Kidney (tissue), 14 donors: ENCODE data around the gene CDC34. TPM values are rescaled to one million over a fixed set of nuclear protein-coding genes. Genes with fewer than 3 reads are reported as not detected.

ENCODE experiments used
- DNase-seq, 5 donors: peaks; one replicate each; pipeline ENCODE4 v3.0.0-alpha.2; 2013 to 2020
- FAIRE-seq: peaks from 2 replicates; lab custom pipeline; 2012; peaks lifted over from hg19 to GRCh38; lab: Jason Lieb, UNC
- H3K27ac ChIP-seq, 2 donors: one replicate each; pipeline ENCODE4 v1.7.0; 2013; ENCODE audit warnings: low read depth in 2 of 2, low read length in 2 of 2, inconsistent platforms in 1 of 2
- H3K27me3 ChIP-seq: one replicate; pipeline ENCODE4 v1.7.1; 2013; ENCODE audit warnings: low read length, inconsistent platforms; ENCODE audit not compliant: control insufficient read depth, insufficient read depth
- H3K36me3 ChIP-seq, 3 donors: one replicate each; pipeline versions ENCODE4 v1.7.0 to v1.7.1; 2013; ENCODE audit warnings: low read length in 3 of 3, control low read depth in 1 of 3, inconsistent platforms in 1 of 3; ENCODE audit not compliant: insufficient read depth in 3 of 3, control insufficient read depth in 2 of 3
- H3K4me1 ChIP-seq, 3 donors: one replicate each; pipeline versions ENCODE4 v1.7.0 to v1.7.1; 2013; ENCODE audit warnings: low read length in 3 of 3, inconsistent platforms in 1 of 3, low read depth in 1 of 3; ENCODE audit not compliant: control insufficient read depth in 2 of 3, insufficient read depth in 2 of 3
- H3K4me3 ChIP-seq, 3 donors: one replicate each; pipeline versions ENCODE4 v1.7.0 to v1.8.1; 2013; ENCODE audit warnings: low read length in 3 of 3, control low read depth in 1 of 3, inconsistent platforms in 1 of 3
- H3K9ac ChIP-seq, 3 donors: one replicate each; pipeline versions ENCODE4 v1.7.0 to v1.7.1; 2013; ENCODE audit warnings: low read length in 3 of 3, control low read depth in 1 of 3, inconsistent platforms in 1 of 3
- H3K9me3 ChIP-seq, 3 donors: one replicate each; pipeline versions ENCODE4 v1.7.0 to v1.7.1; 2013; ENCODE audit warnings: low read length in 3 of 3, control low read depth in 1 of 3, inconsistent platforms in 1 of 3; ENCODE audit not compliant: control insufficient read depth in 2 of 3, insufficient read depth in 1 of 3
- intact Hi-C: fragments of 100-400 bp; cut with DNase I; formaldehyde crosslinking; loops from one replicate; pipeline ENCODE4 v1.11.1; 2022
- polyA plus RNA-seq: library from polyadenylated mRNA; stranded (reverse); fragments of 350-450 nt; fragmentation: Illumina TruSeq; extraction: RNeasy Lipid Tissue Mini Kit (QIAGEN cat#74804); gene quantifications from one replicate; pipeline ENCODE4 v1.2.3, GENCODE V29; 2014; ENCODE audit warnings: low read depth, low replicate concordance; ENCODE audit not compliant: insufficient read depth
- total RNA-seq: library from RNA; stranded (reverse); fragmentation: NEBNext Ultra II Directional; extraction: Animal tissue kit (Norgen Biotek cat#: 25700); gene quantifications from one replicate; pipeline ENCODE4 v1.2.1, GENCODE V29; 2021
- TF ChIP-seq, protein P1 (sequence below): IDR thresholded peaks from 3 replicates; pipeline ENCODE4 v1.5.1; 2012; ENCODE audit warnings: mild to moderate bottlenecking, moderate library complexity, borderline replicate concordance; ENCODE audit not compliant: insufficient read depth; ENCODE audit errors: extremely low read depth
- donor health status: control.
- donor health status: control.
- donor health status: control.
- donor health status: control.
- donor health status: control.
- donor health status: DM: yes; HTN: yes; CAD: no.
- donor health status: Normal renal cell carcinoma (clear cell type).

CDC34 gene
- total and polyA plus RNA-seq, 2 donors from 2014 or later, result 33.8 to 72.3 TPM

DNA sequence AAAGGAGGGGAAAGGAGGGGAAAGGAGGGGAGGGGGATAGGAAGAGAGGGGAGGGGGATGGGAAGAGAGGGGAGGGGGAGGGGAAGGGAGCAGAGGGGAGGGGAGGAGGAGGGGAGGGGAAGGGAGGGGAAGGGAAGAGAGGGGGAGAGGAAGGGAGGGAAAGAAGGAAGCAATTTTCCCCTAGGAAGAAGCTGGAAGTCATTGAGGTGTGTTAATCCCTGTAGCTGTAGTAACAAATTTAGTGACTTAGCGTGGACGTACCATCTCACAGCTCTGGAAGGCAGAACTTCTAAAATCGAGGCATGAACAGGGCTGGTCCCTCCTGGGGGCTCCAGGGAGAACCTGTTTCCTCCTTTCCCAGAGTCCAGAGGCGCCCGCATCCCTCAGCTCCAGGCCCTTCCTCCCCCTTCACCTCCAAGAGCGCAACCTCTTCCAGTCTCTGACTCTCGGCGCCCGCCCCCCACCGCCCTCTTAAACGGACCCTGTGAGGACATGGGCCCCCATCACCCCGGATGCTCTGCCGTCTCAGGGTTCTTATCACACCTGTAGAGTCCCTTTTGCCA is 5.6 kb upstream of the CDC34 start:
- Histone ChIP-seq H3K9ac (no peak overlapping the region), H3K4me1 (peaks cover 0 to 3% (median 0%) of the 10 kb centered on the region in 3 donors), H3K9me3 (no peaks in the 10 kb centered on the region), H3K27ac (no peak overlapping the region), H3K36me3 (no peaks in the 10 kb centered on the region), H3K4me3 (no peak overlapping the region), H3K27me3 (no peaks in the 10 kb centered on the region)
- DNase-seq, result no peak
- no peak for FAIRE-seq
- intact Hi-C loops, result no loop called here
- TF ChIP-seq, protein P1, sequence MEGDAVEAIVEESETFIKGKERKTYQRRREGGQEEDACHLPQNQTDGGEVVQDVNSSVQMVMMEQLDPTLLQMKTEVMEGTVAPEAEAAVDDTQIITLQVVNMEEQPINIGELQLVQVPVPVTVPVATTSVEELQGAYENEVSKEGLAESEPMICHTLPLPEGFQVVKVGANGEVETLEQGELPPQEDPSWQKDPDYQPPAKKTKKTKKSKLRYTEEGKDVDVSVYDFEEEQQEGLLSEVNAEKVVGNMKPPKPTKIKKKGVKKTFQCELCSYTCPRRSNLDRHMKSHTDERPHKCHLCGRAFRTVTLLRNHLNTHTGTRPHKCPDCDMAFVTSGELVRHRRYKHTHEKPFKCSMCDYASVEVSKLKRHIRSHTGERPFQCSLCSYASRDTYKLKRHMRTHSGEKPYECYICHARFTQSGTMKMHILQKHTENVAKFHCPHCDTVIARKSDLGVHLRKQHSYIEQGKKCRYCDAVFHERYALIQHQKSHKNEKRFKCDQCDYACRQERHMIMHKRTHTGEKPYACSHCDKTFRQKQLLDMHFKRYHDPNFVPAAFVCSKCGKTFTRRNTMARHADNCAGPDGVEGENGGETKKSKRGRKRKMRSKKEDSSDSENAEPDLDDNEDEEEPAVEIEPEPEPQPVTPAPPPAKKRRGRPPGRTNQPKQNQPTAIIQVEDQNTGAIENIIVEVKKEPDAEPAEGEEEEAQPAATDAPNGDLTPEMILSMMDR, result no peak

DNA sequence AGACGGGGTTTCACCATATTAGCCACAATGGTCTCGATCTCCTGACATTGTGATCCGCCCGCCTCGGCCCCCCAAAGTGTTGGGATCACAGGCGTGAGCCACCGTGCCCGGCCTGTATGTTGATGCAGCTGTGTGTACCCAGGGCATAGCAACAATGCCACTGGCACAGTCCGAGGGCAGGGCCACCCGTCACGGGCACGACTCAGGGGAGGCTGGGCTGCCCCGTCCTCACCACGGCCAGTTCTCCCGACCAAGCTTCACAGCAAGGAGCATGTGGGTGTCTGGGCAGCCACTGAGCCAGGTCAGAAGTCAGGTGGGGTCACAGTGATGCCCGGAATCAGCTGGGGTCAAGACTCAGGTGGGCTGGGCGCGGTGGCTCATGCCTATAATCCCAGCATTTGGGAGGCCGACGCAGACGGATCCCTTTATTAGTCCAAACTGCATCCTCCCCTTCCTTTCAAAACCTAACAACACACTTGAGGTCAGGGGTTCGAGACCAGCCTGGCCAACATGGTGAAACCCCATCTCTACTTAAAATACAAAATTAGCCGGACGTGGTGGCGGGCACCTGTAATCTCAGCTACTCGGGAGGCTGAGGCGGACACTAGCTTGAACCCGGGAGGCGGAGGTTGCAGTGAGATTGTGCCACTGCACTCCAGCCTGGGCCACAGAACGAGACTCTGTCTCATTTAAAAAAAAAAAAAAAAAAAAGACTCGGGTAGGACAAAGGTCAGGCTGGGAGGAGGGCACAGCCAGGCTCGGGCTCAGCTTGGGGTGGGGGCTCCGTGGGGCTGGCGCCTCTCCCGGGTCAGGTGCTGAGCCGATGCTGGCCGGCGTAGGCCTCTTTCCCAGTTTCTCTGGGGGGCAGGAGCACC is 1.2 kb upstream of the CDC34 start:
- H3K36me3 ChIP-seq, result no peaks in the 10 kb centered on the region
- peak in 2 of 5 donors; percentile 77 to 79 for DNase-seq
- intact Hi-C loops, result no loop called here
- no peak for FAIRE-seq
- no peaks in the 10 kb centered on the region for H3K9me3 ChIP-seq
- H3K4me3 ChIP-seq, result peak overlapping the region; percentile 31 to 76 (median 51)
- H3K27me3 ChIP-seq, result no peaks in the 10 kb centered on the region
- H3K4me1 ChIP-seq, result peaks cover 0 to 17% (median 3%) of the 10 kb centered on the region in 3 donors
- TF ChIP-seq, protein P1, result no peak
- peak overlapping the region in 1 of 3 donors; percentile 11 for H3K9ac ChIP-seq
- H3K27ac ChIP-seq, result peak overlapping the region; percentile 91 to 92

DNA sequence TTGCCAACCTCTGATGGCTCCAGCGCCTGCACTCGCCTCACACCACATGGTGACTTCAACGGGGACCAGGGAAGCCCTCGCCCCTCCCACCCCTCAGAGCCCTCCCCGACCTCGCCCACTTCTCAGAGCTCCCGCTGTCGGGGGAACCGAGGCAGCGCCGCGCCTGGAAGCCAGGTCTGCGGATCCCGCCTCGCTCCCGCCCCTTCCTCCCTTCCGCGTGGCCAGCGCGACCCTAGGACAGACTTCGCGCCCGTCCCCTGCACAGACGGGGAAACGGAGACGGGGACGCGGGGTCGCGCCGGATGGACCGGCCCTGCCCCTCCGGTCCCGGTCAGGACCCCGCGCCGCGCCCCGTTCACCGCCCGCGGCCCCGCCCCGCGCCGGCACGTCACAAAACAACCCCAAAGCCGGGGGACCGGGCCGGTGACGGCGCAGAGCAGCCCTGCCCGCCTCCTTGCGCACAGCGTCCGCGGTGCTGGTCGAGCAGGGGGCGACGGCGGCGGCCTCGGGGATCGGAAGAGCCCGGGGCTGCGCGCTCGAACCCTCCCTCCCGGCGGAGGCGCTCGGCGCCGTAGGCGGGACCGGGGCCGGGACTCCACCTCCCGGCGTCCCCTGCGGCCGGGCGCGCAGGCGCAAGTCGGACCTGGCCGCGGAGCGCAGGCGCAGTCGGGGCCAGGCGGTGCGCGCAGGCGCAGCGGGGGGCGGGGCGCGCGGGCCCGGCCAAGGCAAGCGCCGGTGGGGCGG is 379 bp upstream of the CDC34 start:
- H3K9ac ChIP-seq, result peak overlapping the region; percentile 11 to 34 (median 26)
- H3K4me3 ChIP-seq, result peak overlapping the region; percentile 31 to 76 (median 51)
- TF ChIP-seq, protein P1, result no peak

More for the DNA sequence above, 379 bp upstream of the CDC34 start:
- FAIRE-seq (no peak), DNase-seq (peak; percentile 90 to 95 (median 94))
- peaks cover 0 to 3% (median 0%) of the 10 kb centered on the region in 3 donors for H3K36me3 ChIP-seq
- H3K4me1 ChIP-seq, result peaks cover 0 to 17% (median 3%) of the 10 kb centered on the region in 3 donors
- no peaks in the 10 kb centered on the region for H3K9me3 ChIP-seq
- peak overlapping the region; percentile 91 to 92 for H3K27ac ChIP-seq
- no peaks in the 10 kb centered on the region for H3K27me3 ChIP-seq
- intact Hi-C loops, result no loop called here
